Body of pancreas (tissue), 4 donors: ENCODE measurements around the gene PDE4D.
A peak's percentile ranks its signal among the peaks of the same experiment; 100 is the strongest.

Source experiments
- POLR2A ChIP-seq, 3 donors: fragments of 450-650 bp; IDR thresholded peaks; one replicate each; pipeline ENCODE4 v1.6.1; 2016; ENCODE audit warnings: antibody characterized with exemption in 3 of 3, mild to moderate bottlenecking in 2 of 3
- TF ChIP-seq, protein P1 (sequence below), 7 experiments: fragments of 450-650 bp in 4 of 7; fragments of 200-600 bp in 3 of 7; sonication (generic) in 3 of 7; IDR thresholded peaks; one replicate each; pipeline ENCODE4 v1.5.1; 2016 to 2019; ENCODE audit warnings: antibody characterized with exemption in 7 of 7

DNA sequence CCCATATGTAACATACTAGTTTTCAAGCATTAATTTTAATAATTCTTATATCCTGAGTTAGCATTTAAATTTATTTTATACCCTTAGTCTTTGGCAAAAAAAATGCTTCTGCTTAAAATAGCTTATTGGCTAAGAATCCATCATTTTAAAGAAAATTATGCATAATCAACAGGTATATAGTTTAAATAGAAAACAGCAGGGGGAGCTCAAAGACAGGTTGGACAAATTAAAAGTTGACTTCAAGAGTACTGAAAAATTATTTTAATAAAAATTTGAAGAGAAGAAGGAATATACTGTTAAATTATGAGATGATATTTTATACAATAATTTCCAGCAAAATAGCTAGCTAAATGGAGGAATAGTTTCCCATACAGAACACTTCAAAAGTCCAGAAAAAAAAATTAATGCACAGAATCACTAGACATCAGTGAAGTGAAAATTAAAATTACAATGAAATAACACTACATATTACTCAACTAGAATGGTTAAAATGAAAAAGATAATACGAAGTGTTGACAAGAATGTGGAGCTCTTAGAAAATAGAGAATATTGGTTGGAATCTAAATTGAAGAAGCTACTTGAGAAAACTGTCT is 387.1 kb downstream of the PDE4D start:
- TF ChIP-seq, protein P1, sequence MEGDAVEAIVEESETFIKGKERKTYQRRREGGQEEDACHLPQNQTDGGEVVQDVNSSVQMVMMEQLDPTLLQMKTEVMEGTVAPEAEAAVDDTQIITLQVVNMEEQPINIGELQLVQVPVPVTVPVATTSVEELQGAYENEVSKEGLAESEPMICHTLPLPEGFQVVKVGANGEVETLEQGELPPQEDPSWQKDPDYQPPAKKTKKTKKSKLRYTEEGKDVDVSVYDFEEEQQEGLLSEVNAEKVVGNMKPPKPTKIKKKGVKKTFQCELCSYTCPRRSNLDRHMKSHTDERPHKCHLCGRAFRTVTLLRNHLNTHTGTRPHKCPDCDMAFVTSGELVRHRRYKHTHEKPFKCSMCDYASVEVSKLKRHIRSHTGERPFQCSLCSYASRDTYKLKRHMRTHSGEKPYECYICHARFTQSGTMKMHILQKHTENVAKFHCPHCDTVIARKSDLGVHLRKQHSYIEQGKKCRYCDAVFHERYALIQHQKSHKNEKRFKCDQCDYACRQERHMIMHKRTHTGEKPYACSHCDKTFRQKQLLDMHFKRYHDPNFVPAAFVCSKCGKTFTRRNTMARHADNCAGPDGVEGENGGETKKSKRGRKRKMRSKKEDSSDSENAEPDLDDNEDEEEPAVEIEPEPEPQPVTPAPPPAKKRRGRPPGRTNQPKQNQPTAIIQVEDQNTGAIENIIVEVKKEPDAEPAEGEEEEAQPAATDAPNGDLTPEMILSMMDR (IDR thresholded peaks at IDR 0.05) = peak; percentile 17 to 79 (median 71)
- TF ChIP-seq POLR2A (IDR thresholded peaks at IDR 0.05) = no peak
